ENCODE data around the gene LELP1. TPM values are rescaled to one million over a fixed set of nuclear protein-coding genes. Genes with fewer than 3 reads are reported as not detected.

The LELP1 gene
- total RNA-seq, 1 experiment from 2014 or later: not detected

GRCh38 chr1:153242160-153242559 lies 38.9 kb downstream of the LELP1 start:
- CTCF ChIA-PET: no interaction called here
- Mint-ChIP-seq H3K9me3 (ENCODE audit: unreplicated experiment) (peaks cover 15% of the 10 kb centered on the region), H3K27me3 (ENCODE audit: insufficient read depth, unreplicated experiment) (peaks cover 9% of the 10 kb centered on the region), H3K4me3 (ENCODE audit: unreplicated experiment) (no peak overlapping the region), H3K27ac (ENCODE audit: unreplicated experiment) (no peak overlapping the region), H3K4me1 (ENCODE audit: low read depth, unreplicated experiment) (no peaks in the 10 kb centered on the region), H3K36me3 (ENCODE audit: insufficient read depth, unreplicated experiment) (no peaks in the 10 kb centered on the region)
- BruUV-seq (replicated peaks): no TSS peak
- no peak for TF ChIP-seq CTCF (IDR thresholded peaks at IDR 0.05; ENCODE audit: insufficient read depth in 1 of 2, low read depth in 1 of 2, low read length in 1 of 2, severe bottlenecking in 1 of 2, unreplicated experiment in 1 of 2)
- H3K36me3 ChIP-seq (ENCODE audit: control insufficient read depth, insufficient read depth, low read length): no peaks in the 10 kb centered on the region
- no peak overlapping the region for H3K4me3 ChIP-seq (ENCODE audit: low read depth, low read length)
- no peak for DNase-seq
- POLR2A ChIA-PET: no interaction called here
- intact Hi-C loops (cut with micrococcal nuclease; ENCODE audit: unreplicated experiment): no loop called here
- no peaks in the 10 kb centered on the region for H3K9me3 ChIP-seq
- H3K4me1 ChIP-seq: no peaks in the 10 kb centered on the region
- no peaks in the 10 kb centered on the region; the same call in 1 of the 2 replicates for H3K27me3 ChIP-seq (replicated peaks; ENCODE audit: control insufficient read depth, insufficient read depth, low read length)

- Mint-ChIP-seq H3K4me3 (ENCODE audit: unreplicated experiment) (no peak overlapping the region), H3K36me3 (ENCODE audit: insufficient read depth, unreplicated experiment) (no peaks in the 10 kb centered on the region), H3K9me3 (ENCODE audit: unreplicated experiment) (peaks cover 15% of the 10 kb centered on the region), H3K27me3 (ENCODE audit: insufficient read depth, unreplicated experiment) (peaks cover 6% of the 10 kb centered on the region), H3K27ac (ENCODE audit: unreplicated experiment) (no peak overlapping the region), H3K4me1 (ENCODE audit: low read depth, unreplicated experiment) (no peaks in the 10 kb centered on the region)
- Histone ChIP-seq H3K36me3 (ENCODE audit: control insufficient read depth, insufficient read depth, low read length) (no peaks in the 10 kb centered on the region), H3K4me1 (no peaks in the 10 kb centered on the region), H3K27me3 (replicated peaks; ENCODE audit: control insufficient read depth, insufficient read depth, low read length) (no peaks in the 10 kb centered on the region), H3K4me3 (ENCODE audit: low read depth, low read length) (no peak overlapping the region), H3K9me3 (no peaks in the 10 kb centered on the region)
- BruUV-seq (replicated peaks): no TSS peak
- no peak for TF ChIP-seq CTCF (IDR thresholded peaks at IDR 0.05; ENCODE audit: insufficient read depth in 1 of 2, low read depth in 1 of 2, low read length in 1 of 2, severe bottlenecking in 1 of 2, unreplicated experiment in 1 of 2)
- no peak for DNase-seq
- intact Hi-C loops (cut with micrococcal nuclease; ENCODE audit: unreplicated experiment): no loop called here
- POLR2A ChIA-PET: no interaction called here
- CTCF ChIA-PET: no interaction called here
Measured at GRCh38 chr1:153245466-153245865, 42.2 kb downstream of the LELP1 start.

- H3K27ac Mint-ChIP-seq (ENCODE audit: unreplicated experiment): no peak overlapping the region
- H3K27me3 Mint-ChIP-seq (ENCODE audit: insufficient read depth, unreplicated experiment): peaks cover 6% of the 10 kb centered on the region
- H3K9me3 ChIP-seq: no peaks in the 10 kb centered on the region
- H3K36me3 ChIP-seq (ENCODE audit: control insufficient read depth, insufficient read depth, low read length): no peaks in the 10 kb centered on the region
- H3K27me3 ChIP-seq (replicated peaks; ENCODE audit: control insufficient read depth, insufficient read depth, low read length): no peaks in the 10 kb centered on the region
- H3K4me1 ChIP-seq: no peaks in the 10 kb centered on the region
- ChIA-PET CTCF (no interaction called here), POLR2A (no interaction called here)
- intact Hi-C loops (cut with micrococcal nuclease; ENCODE audit: unreplicated experiment): no loop called here
- no peak for TF ChIP-seq CTCF (IDR thresholded peaks at IDR 0.05; ENCODE audit: insufficient read depth in 1 of 2, low read depth in 1 of 2, low read length in 1 of 2, severe bottlenecking in 1 of 2, unreplicated experiment in 1 of 2)
- BruUV-seq (replicated peaks): no TSS peak
- no peaks in the 10 kb centered on the region for H3K4me1 Mint-ChIP-seq (ENCODE audit: low read depth, unreplicated experiment)
- H3K9me3 Mint-ChIP-seq (ENCODE audit: unreplicated experiment): peaks cover 15% of the 10 kb centered on the region
- no peak for DNase-seq
- no peak overlapping the region for H3K4me3 ChIP-seq (ENCODE audit: low read depth, low read length)
- H3K36me3 Mint-ChIP-seq (ENCODE audit: insufficient read depth, unreplicated experiment): no peaks in the 10 kb centered on the region
- H3K4me3 Mint-ChIP-seq (ENCODE audit: unreplicated experiment): no peak overlapping the region
Measured at GRCh38 chr1:153246018-153246417, 42.8 kb downstream of the LELP1 start.

All from Caco-2 (cell line).